Endodermal cell (in vitro differentiated cells): ENCODE data around the gene KLF16. TPM values are rescaled to one million over a fixed set of nuclear protein-coding genes. Genes with fewer than 3 reads are reported as not detected.

ENCODE experiments used
- DNase-seq: peaks from one replicate; pipeline ENCODE4 v3.0.0-alpha.2; 2017
- H3K27ac ChIP-seq: 2 replicates; pipeline ENCODE4 v1.5.1; 2013; ENCODE audit warnings: mild to moderate bottlenecking, low read depth, low read length, moderate library complexity
- H3K27me3 ChIP-seq: 2 replicates; pipeline ENCODE4 v1.6.1; 2013; ENCODE audit warnings: mild to moderate bottlenecking, low read length, moderate library complexity; ENCODE audit not compliant: insufficient read depth, control insufficient read depth, poor library complexity, severe bottlenecking
- H3K36me3 ChIP-seq: 2 replicates; pipeline ENCODE4 v1.7.0; 2013; ENCODE audit warnings: mild to moderate bottlenecking, low read length, moderate library complexity; ENCODE audit not compliant: control insufficient read depth, insufficient read depth
- H3K4me1 ChIP-seq: one replicate; pipeline ENCODE4 v1.7.0; 2013; ENCODE audit warnings: low read length; ENCODE audit not compliant: control insufficient read depth, insufficient read depth
- H3K4me3 ChIP-seq: 2 replicates; pipeline ENCODE4 v1.5.1; 2013; ENCODE audit warnings: mild to moderate bottlenecking, low read length, moderate library complexity
- H3K9ac ChIP-seq: 2 replicates; pipeline ENCODE4 v1.6.1; 2013; ENCODE audit warnings: mild to moderate bottlenecking, low read length, moderate library complexity; ENCODE audit not compliant: poor library complexity, severe bottlenecking; ENCODE audit errors: extremely low read depth
- H3K9me3 ChIP-seq: 2 replicates; pipeline ENCODE4 v1.6.1; 2013; ENCODE audit warnings: mild to moderate bottlenecking, low read length, moderate library complexity; ENCODE audit not compliant: control insufficient read depth
- H3K27ac Mint-ChIP-seq: 2 replicates; pipeline ENCODE4 v1.8.0; 2020; ENCODE audit warnings: mixed read lengths
- H3K27me3 Mint-ChIP-seq: 2 replicates; pipeline ENCODE4 v1.8.0; 2021; ENCODE audit warnings: mild to moderate bottlenecking, mixed read lengths; ENCODE audit not compliant: insufficient read depth
- H3K36me3 Mint-ChIP-seq: 2 replicates; pipeline ENCODE4 v1.8.0; 2020; ENCODE audit warnings: low read depth, mixed read lengths
- H3K4me1 Mint-ChIP-seq: 2 replicates; pipeline ENCODE4 v1.8.0; 2020; ENCODE audit warnings: mixed read lengths
- H3K4me3 Mint-ChIP-seq: 2 replicates; pipeline ENCODE4 v1.8.0; 2020; ENCODE audit warnings: mild to moderate bottlenecking, moderate library complexity, mixed read lengths
- H3K9me3 Mint-ChIP-seq: 2 replicates; pipeline ENCODE4 v1.8.0; 2020; ENCODE audit warnings: mild to moderate bottlenecking, mixed read lengths
- WGBS, 2 experiments: methylation state at CpG; one replicate each; pipeline versions ENCODE4 v1.1.5 to v1.1.7; 2013; ENCODE audit warnings: missing lambda C conversion rate in 2 of 2, mixed read lengths in 1 of 2; ENCODE audit not compliant: insufficient coverage in 1 of 2, insufficient read length in 1 of 2; 5-methylcytosine and 5-hydroxymethylcytosine counted together
- total RNA-seq, 2 donors: library from RNA; stranded (reverse); fragmentation: NEBNext Ultra II Directional in 1 of 2; extraction: Animal tissue kit (Norgen Biotek cat#: 25700) in 1 of 2; gene quantifications; 2 replicates in 1 of 2; 3 replicates in 1 of 2; pipeline ENCODE4 v1.2.1, GENCODE V29; 2021
- TF ChIP-seq, protein P1 (sequence below): fragments of 200-600 bp; sonication (generic); conservative IDR thresholded peaks from 2 replicates; pipeline ENCODE4 v1.5.0; 2021; ENCODE audit warnings: antibody characterized with exemption, mild to moderate bottlenecking

Gene KLF16
- total RNA-seq, 2 donors from 2014 or later = 39.0 to 42.9 TPM

DNA sequence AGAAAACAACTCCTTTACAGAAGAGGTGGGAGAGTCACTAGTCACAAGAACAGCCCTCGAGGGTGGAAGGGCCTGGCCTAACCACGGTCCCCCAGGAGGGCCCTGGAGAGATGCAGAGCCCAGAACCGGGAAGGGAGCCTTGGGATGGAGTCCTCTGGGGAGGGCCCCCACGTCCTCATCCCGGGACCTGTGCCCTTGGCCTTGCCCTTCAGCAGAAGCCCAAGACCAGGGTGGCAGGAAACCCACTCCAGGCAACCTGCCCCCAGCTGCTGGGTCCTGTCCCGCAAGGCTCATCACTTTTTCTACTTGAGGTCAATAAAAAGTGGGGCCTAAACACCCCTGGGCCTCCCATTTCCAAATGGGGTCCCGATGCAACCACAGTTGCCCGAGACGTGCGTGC, 49.0 kb downstream of the KLF16 start:
- no peak overlapping the region for H3K4me3 Mint-ChIP-seq
- Histone ChIP-seq H3K9me3 (no peaks in the 10 kb centered on the region), H3K36me3 (peaks cover 9% of the 10 kb centered on the region), H3K4me1 (no peaks in the 10 kb centered on the region), H3K9ac (no peak overlapping the region), H3K4me3 (no peak overlapping the region), H3K27ac (no peak overlapping the region), H3K27me3 (no peaks in the 10 kb centered on the region)
- TF ChIP-seq, protein P1, sequence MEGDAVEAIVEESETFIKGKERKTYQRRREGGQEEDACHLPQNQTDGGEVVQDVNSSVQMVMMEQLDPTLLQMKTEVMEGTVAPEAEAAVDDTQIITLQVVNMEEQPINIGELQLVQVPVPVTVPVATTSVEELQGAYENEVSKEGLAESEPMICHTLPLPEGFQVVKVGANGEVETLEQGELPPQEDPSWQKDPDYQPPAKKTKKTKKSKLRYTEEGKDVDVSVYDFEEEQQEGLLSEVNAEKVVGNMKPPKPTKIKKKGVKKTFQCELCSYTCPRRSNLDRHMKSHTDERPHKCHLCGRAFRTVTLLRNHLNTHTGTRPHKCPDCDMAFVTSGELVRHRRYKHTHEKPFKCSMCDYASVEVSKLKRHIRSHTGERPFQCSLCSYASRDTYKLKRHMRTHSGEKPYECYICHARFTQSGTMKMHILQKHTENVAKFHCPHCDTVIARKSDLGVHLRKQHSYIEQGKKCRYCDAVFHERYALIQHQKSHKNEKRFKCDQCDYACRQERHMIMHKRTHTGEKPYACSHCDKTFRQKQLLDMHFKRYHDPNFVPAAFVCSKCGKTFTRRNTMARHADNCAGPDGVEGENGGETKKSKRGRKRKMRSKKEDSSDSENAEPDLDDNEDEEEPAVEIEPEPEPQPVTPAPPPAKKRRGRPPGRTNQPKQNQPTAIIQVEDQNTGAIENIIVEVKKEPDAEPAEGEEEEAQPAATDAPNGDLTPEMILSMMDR = no peak
- 92 to 96% methylated on average over 8 to 10 of the region's 10 CpGs for WGBS, 2 experiments
- peaks cover 9% of the 10 kb centered on the region for H3K36me3 Mint-ChIP-seq
- no peaks in the 10 kb centered on the region for H3K9me3 Mint-ChIP-seq
- peaks cover 2% of the 10 kb centered on the region for H3K4me1 Mint-ChIP-seq
- no peak for DNase-seq
- H3K27ac Mint-ChIP-seq = no peak overlapping the region
- H3K27me3 Mint-ChIP-seq = peaks cover 8% of the 10 kb centered on the region

DNA sequence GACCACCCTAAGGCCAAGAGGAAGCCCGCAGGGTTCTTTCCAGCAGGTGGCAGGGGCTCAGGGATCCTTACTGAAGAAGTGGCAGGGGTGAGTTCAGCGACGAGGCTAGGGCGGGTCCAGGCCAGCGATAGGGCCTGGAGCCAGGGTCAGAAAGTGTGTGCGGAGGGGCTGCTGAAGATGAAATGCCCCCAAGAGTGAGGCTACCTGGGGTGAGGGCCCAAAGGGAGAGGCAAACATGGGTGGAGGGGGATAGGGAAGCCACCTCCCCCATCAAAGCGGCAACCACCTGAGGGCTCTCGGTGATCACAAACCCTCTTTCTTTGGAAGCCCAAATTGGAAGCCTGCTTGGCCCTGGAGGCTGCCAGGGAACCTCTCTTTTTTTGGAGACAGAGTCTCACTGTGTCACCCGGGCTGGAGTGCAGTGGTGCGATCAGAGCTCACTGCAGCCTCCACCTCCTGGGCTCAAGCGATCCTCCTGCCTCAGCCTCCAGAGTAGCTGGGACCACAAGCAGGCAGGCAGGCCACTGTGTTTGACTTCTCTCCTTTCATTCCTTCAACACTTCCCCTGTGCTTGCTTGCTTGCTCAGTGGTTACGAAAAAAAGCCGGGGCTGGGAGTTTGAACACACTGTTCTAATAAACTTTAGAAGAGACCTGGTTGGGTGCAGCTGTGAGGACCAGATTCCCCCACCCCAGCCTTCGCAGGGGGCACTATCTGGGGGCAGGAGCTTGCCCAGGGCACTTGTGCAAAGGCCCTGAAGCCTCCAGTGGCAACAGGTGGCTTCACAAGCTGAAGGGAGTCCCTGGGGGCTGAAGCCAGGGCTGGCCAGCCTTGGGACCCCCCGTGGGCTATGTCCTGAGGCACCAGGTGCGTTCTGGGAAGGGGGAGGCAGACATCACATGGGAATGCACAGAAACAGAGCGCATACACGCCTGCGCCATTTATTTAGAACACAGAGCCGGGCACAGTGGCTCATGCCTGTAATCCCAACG, 49.9 kb downstream of the KLF16 start:
- Histone ChIP-seq H3K9ac (peak overlapping the region; percentile 33), H3K27ac (peak overlapping the region; percentile 53), H3K9me3 (no peaks in the 10 kb centered on the region), H3K36me3 (peaks cover 7% of the 10 kb centered on the region), H3K4me3 (peak overlapping the region; percentile 85), H3K27me3 (no peaks in the 10 kb centered on the region), H3K4me1 (no peaks in the 10 kb centered on the region)
- TF ChIP-seq, protein P1 = no peak
- Mint-ChIP-seq H3K27me3 (peaks cover 8% of the 10 kb centered on the region), H3K4me3 (peak overlapping the region; percentile 75), H3K27ac (peak overlapping the region; percentile 95), H3K4me1 (peaks cover 2% of the 10 kb centered on the region), H3K9me3 (no peaks in the 10 kb centered on the region), H3K36me3 (peaks cover 9% of the 10 kb centered on the region)
- 69 to 73% methylated on average over 19 to 21 of the region's 21 CpGs for WGBS, 2 experiments
- DNase-seq = no peak

DNA sequence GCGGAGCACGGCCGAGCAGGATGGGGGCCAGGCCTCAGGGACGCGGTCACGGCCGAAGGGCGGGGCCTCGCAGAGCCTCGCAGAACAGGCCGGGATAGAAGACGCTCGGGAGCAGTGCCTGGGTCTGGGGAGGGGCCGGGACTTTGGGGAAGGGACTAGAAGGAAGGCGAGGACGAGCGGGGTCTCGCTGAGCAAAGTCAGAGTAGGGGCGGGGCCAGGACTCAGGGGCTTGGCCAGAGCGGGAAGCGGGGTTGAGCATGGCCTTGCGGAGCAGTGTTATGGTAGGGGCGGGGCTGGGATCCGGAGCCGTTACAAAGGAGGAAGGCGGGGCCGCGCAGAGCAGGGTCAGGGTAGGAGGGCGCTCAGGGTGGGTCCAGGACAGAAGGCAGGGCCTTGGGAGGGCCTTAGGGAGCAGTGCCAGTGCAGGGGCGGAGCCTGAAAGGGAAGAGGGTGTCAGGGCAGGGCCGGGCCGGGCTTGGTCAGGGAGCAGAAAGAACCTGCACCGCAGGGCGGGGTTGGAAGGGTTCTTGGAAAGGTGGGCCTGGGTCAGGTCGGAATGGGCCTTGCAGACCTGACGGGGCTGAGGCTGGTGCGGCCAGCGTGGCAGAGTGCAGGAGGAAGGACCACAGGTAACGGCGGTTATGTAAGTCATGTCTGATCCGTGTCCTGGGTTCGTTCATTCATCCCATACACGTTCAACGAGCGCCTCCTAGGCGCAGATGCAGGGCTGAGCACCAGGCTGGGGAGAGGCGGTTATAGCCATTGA, 50.8 kb downstream of the KLF16 start:
- peak overlapping the region; percentile 53 for H3K27ac ChIP-seq
- H3K36me3 ChIP-seq = no peaks in the 10 kb centered on the region
- H3K9me3 ChIP-seq = no peaks in the 10 kb centered on the region
- Mint-ChIP-seq H3K4me1 (peaks cover 2% of the 10 kb centered on the region), H3K4me3 (peak overlapping the region; percentile 75), H3K9me3 (no peaks in the 10 kb centered on the region), H3K36me3 (peaks cover 5% of the 10 kb centered on the region), H3K27me3 (peaks cover 8% of the 10 kb centered on the region), H3K27ac (peak overlapping the region; percentile 95)
- peak overlapping the region; percentile 33 for H3K9ac ChIP-seq
- H3K27me3 ChIP-seq = no peaks in the 10 kb centered on the region
- WGBS, 2 experiments = 1% methylated on average over 21 to 47 of the region's 47 CpGs
- no peaks in the 10 kb centered on the region for H3K4me1 ChIP-seq
- DNase-seq = peak; percentile 98
- peak overlapping the region; percentile 85 for H3K4me3 ChIP-seq
- TF ChIP-seq, protein P1 = peak; percentile 86
